ENCODE data around the gene CASK.

Gene CASK

DNA sequence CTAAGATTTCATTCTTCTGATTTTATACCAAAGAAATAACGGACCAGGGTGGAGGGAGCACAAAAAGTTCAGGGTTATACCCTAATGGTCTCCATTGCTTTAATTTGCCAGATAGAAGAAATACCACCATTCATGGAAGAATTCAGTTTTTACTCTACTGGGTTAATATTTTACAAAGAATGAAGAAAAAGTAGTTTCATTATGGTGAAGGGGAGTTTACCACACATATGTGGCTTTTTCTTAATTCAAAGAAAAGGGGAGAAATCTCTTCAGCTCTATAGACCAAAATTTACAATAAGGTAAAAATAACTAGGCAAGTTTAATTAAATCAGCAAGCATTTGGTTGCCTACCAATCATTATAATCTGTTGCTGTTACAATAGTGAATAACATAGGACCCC lies 37.6 kb downstream of the CASK start:
- H3K36me3 Mint-ChIP-seq (ENCODE audit: low read depth), result peaks cover 65% of the 10 kb centered on the region
- no peaks in the 10 kb centered on the region for H3K27me3 Mint-ChIP-seq (ENCODE audit: low read depth, poor library complexity)
- DNase-seq, result no peak

DNA sequence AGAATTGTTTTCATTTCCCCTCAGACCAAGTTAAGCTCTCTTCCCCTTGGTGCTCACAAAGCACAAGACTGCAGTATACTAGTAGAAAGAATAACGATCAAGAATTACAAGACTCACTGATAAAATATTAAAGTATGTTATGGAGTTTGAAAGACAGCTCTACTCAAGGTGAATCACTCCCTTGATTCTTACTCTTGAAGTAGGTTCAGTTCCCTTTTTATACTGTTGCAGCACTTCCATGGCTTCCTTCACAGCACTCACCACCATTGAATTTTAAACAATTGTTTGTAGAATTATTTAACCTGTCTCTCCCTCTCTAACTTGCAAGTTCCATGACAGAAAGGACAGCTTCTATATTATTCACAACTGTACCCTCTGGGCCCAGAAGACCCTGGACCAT lies 42.2 kb downstream of the CASK start:
- peaks cover 15% of the 10 kb centered on the region for H3K9me3 Mint-ChIP-seq
- no peak overlapping the region for H3K27ac Mint-ChIP-seq
- no peaks in the 10 kb centered on the region for H3K27me3 Mint-ChIP-seq (ENCODE audit: low read depth, poor library complexity)
- TF ChIP-seq, protein P1, sequence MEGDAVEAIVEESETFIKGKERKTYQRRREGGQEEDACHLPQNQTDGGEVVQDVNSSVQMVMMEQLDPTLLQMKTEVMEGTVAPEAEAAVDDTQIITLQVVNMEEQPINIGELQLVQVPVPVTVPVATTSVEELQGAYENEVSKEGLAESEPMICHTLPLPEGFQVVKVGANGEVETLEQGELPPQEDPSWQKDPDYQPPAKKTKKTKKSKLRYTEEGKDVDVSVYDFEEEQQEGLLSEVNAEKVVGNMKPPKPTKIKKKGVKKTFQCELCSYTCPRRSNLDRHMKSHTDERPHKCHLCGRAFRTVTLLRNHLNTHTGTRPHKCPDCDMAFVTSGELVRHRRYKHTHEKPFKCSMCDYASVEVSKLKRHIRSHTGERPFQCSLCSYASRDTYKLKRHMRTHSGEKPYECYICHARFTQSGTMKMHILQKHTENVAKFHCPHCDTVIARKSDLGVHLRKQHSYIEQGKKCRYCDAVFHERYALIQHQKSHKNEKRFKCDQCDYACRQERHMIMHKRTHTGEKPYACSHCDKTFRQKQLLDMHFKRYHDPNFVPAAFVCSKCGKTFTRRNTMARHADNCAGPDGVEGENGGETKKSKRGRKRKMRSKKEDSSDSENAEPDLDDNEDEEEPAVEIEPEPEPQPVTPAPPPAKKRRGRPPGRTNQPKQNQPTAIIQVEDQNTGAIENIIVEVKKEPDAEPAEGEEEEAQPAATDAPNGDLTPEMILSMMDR (IDR thresholded peaks at IDR 0.05), result no peak
- peaks cover 5% of the 10 kb centered on the region for H3K4me1 Mint-ChIP-seq
- H3K36me3 Mint-ChIP-seq (ENCODE audit: low read depth), result peaks cover 47% of the 10 kb centered on the region
- no peak overlapping the region for H3K4me3 Mint-ChIP-seq
- no peak for DNase-seq

More for the DNA sequence above, 37.6 kb downstream of the CASK start:
- Mint-ChIP-seq H3K27ac (no peak overlapping the region), H3K4me3 (no peak overlapping the region), H3K9me3 (peaks cover 47% of the 10 kb centered on the region), H3K4me1 (peaks cover 5% of the 10 kb centered on the region)
- TF ChIP-seq, protein P1 (IDR thresholded peaks at IDR 0.05), result no peak

DNA sequence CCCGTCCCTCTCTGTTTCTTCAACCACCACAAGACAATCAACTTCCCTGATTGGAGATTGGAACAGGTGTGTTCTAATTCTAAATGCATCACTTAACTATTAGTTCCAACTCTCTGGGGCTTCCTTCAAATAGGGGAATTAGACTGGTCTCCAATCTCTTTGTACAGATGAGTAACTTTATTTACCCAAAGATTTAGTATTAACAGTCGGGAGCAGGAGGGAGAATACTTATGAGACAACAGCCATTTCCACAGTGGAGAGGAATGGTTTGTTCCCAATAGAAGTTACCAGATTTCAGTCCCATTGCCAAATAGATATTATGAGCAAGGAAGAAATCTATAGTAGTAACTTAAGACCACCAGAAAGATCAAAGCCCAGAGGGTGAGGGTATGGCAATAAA lies 46.2 kb downstream of the CASK start:
- Mint-ChIP-seq H3K27me3 (ENCODE audit: low read depth, poor library complexity) (no peaks in the 10 kb centered on the region), H3K9me3 (peaks cover 5% of the 10 kb centered on the region), H3K4me1 (no peaks in the 10 kb centered on the region), H3K27ac (no peak overlapping the region), H3K36me3 (ENCODE audit: low read depth) (peaks cover 34% of the 10 kb centered on the region), H3K4me3 (no peak overlapping the region)
- no peak for DNase-seq
- TF ChIP-seq, protein P1 (IDR thresholded peaks at IDR 0.05), result no peak

DNA sequence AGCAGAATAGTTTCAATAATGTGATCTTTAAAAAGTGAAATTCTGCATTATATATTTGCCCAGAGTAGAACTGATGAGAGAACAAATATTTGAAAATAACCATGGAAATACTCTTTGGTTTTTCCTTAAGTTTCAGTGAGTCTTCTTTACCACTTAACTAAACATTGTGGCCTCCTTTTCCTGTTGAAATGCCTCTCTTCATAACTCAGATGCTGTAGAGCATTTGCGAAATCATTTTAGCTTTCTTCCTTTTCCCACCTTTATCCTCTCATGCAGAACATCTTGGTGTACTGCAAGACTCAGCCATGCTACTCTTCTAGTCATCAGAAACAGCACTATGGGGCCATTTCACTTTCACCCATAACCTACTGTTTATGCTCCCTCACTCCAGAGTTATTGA lies 48.2 kb downstream of the CASK start:
- TF ChIP-seq, protein P1 (IDR thresholded peaks at IDR 0.05), result no peak

DNA sequence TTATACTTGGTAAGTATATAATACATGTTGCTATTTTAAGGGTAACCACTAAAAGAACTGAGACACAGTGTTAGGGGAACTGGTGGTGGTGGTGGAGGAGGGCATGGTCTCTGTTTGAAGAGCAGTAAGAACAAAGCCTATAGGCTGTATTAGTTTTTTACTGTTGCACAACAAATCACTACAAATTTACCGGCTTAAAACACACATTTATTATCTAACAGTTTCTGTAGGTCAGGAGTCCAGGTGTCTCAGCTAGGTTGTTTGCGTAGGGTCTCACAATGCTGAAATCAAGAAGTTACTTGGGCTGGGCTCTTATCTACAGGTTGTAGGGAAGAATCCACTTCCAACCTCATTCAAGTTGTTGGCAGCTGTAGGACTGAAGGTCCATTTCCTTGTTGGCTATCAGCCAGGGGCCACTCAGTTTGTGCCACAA lies 52.6 kb downstream of the CASK start:
- Mint-ChIP-seq H3K27me3 (ENCODE audit: low read depth, poor library complexity) (no peaks in the 10 kb centered on the region), H3K4me3 (no peak overlapping the region), H3K9me3 (peaks cover 20% of the 10 kb centered on the region), H3K36me3 (ENCODE audit: low read depth) (peaks cover 35% of the 10 kb centered on the region), H3K4me1 (no peaks in the 10 kb centered on the region), H3K27ac (no peak overlapping the region)
- TF ChIP-seq, protein P1 (IDR thresholded peaks at IDR 0.05), result no peak
- no peak for DNase-seq

More for the DNA sequence above, 48.2 kb downstream of the CASK start:
- DNase-seq, result no peak
- H3K4me3 Mint-ChIP-seq, result no peak overlapping the region
- H3K27me3 Mint-ChIP-seq (ENCODE audit: low read depth, poor library complexity), result no peaks in the 10 kb centered on the region
- no peaks in the 10 kb centered on the region for H3K4me1 Mint-ChIP-seq
- no peak overlapping the region for H3K27ac Mint-ChIP-seq
- H3K9me3 Mint-ChIP-seq, result peaks cover 9% of the 10 kb centered on the region
- H3K36me3 Mint-ChIP-seq (ENCODE audit: low read depth), result peaks cover 34% of the 10 kb centered on the region

DNA sequence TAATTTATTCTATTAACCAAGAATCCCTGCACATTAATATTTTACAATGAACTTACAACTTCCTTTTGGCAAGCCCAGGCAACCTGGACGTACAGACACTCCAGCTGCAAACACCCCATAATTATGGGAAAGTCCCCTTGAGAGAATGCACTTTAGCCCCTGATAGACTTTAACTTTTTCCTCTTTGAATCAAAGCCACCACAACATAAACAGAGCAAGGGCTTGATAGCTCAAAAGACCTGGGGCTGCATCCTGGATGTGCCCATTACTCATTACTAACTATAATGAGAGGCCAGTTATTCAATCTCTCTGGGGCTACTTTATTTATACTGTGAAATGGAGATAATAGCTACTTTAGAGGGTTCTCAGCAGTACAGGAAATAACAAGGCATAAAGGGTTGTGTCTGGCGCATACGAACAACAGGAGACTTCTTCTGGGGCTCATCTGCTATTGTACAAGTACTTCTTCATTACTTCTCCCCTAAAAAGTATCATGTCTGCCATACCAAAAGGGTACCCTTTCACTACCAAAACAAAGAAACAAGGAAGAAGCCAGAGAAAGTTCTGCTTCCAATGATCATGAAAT lies 54.9 kb downstream of the CASK start:
- H3K36me3 Mint-ChIP-seq (ENCODE audit: low read depth), result peaks cover 36% of the 10 kb centered on the region
- H3K27ac Mint-ChIP-seq, result no peak overlapping the region
- no peaks in the 10 kb centered on the region for H3K27me3 Mint-ChIP-seq (ENCODE audit: low read depth, poor library complexity)
- H3K4me1 Mint-ChIP-seq, result no peaks in the 10 kb centered on the region
- H3K9me3 Mint-ChIP-seq, result peaks cover 24% of the 10 kb centered on the region
- TF ChIP-seq, protein P1 (IDR thresholded peaks at IDR 0.05), result no peak
- no peak overlapping the region for H3K4me3 Mint-ChIP-seq
- no peak for DNase-seq
